BLaER1 treated with 17β-estradiol and CSF1 and Interleukin-3, amounts not matched to agents 10 nM and 100 nM (cell line): ENCODE measurements around the gene ABCA12.
A peak's percentile ranks its signal among the peaks of the same experiment; 100 is the strongest.

Source experiments
- H3K27ac ChIP-seq, 11 experiments: shearing (Covaris generic); formaldehyde crosslinking; 2 replicates each; pipeline ENCODE4 v1.8.1; 2022
- H3K27me3 ChIP-seq, 11 experiments: shearing (Covaris generic); formaldehyde crosslinking; 2 replicates each; pipeline ENCODE4 v1.8.1; 2022
- H3K36me3 ChIP-seq, 11 experiments: shearing (Covaris generic); formaldehyde crosslinking; 2 replicates each; pipeline ENCODE4 v1.8.1; 2022
- H3K4me1 ChIP-seq, 10 experiments: shearing (Covaris generic); formaldehyde crosslinking; 2 replicates each; pipeline ENCODE4 v1.8.1; 2022
- H3K4me2 ChIP-seq, 11 experiments: shearing (Covaris generic); formaldehyde crosslinking; 2 replicates each; pipeline ENCODE4 v1.8.1; 2022
- H3K4me3 ChIP-seq, 10 experiments: shearing (Covaris generic); formaldehyde crosslinking; 2 replicates each; pipeline ENCODE4 v1.8.1; 2022
- H3K9ac ChIP-seq, 11 experiments: shearing (Covaris generic); formaldehyde crosslinking; 2 replicates each; pipeline ENCODE4 v1.8.1; 2022
- H3K9me3 ChIP-seq, 11 experiments: shearing (Covaris generic); formaldehyde crosslinking; replicated peaks in 1 of 11; 2 replicates each; pipeline ENCODE4 v1.8.1; 2022
- H4K20me1 ChIP-seq, 11 experiments: shearing (Covaris generic); formaldehyde crosslinking; 2 replicates each; pipeline ENCODE4 v1.8.1; 2022
- Cebpa-rat ChIP-seq, 11 experiments: shearing (Covaris generic); IDR thresholded peaks; 2 replicates each; pipeline ENCODE4 v1.8.1; 2022

The ABCA12 gene

DNA sequence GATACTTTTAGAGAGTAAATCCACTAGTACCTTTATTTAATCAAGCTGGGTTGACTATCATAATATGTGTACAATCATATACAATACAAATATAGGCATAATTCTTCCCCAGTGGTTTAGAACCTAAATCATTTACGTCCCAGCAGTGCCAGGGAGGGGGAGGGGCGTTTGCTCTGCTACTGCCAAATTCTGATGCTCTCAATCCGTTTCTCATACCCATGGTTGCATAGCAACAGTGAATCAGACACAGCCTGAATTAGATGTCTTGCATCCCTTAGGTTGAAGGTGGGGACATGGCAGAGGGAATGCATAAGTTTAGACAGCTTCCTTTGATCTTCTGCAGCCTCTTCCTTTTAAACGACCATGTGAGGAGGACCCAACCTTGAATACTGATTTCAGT is 135.4 kb downstream of the ABCA12 start:
- no peaks in the 10 kb centered on the region for H4K20me1 ChIP-seq
- no peaks in the 10 kb centered on the region for H3K36me3 ChIP-seq
- no peak for TF ChIP-seq Cebpa-rat (IDR thresholded peaks at IDR 0.05)
- no peak overlapping the region for H3K4me2 ChIP-seq
- no peaks in the 10 kb centered on the region for H3K27me3 ChIP-seq
- H3K4me3 ChIP-seq, result no peak overlapping the region
- no peaks in the 10 kb centered on the region for H3K9me3 ChIP-seq
- H3K9ac ChIP-seq, result no peak overlapping the region
- no peak overlapping the region for H3K27ac ChIP-seq
- H3K4me1 ChIP-seq, result 0 out of 20 replicates have a peak, but pooled peaks cover 0 to 3% (median 0%) of the 10 kb centered on the region in 10 experiments

DNA sequence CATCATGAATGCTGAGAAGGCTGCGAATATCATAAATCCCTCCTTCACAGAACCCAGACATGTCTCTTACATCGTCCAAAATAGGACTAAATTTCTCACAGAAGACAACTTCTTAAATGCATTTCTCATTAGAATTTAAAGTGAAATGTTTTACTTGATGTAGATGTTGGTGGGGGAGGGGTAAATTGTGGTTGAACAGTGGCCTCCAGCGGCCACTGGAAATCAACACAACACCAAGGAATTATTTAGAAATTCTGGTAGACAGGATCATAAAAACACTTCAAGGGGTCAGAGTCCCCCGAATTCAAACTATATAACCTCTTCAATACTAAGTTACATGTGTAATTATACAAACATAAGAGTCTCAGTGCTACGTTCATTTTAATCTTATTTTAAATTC is 135.9 kb downstream of the ABCA12 start:
- H3K9me3 ChIP-seq, result no peaks in the 10 kb centered on the region
- H3K36me3 ChIP-seq, result no peaks in the 10 kb centered on the region
- no peak overlapping the region for H3K4me3 ChIP-seq
- no peak overlapping the region for H3K27ac ChIP-seq
- no peak overlapping the region for H3K4me2 ChIP-seq
- 0 out of 20 replicates have a peak, but pooled peaks cover 0 to 3% (median 0%) of the 10 kb centered on the region in 10 experiments for H3K4me1 ChIP-seq
- no peak overlapping the region for H3K9ac ChIP-seq
- no peak for TF ChIP-seq Cebpa-rat (IDR thresholded peaks at IDR 0.05)
- H3K27me3 ChIP-seq, result no peaks in the 10 kb centered on the region
- no peaks in the 10 kb centered on the region for H4K20me1 ChIP-seq

DNA sequence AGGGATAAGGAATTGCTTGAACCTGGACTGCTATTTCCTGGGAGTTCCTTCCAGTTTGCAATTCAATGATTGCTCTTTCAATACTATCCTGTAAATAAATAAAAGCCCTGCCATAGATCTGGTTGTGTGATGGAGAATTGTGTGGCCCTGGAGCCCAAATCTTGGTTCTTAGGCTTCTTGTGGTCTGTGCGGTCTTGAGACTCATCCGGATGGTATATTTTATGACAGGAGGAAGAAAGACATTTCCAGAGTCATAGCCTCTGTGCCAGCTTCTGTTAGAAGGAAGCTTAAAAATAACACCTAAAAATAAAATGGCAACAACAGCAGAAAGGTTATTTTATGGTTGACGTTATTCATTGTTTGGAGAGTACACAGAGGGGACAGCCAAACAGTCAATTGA is 137.7 kb downstream of the ABCA12 start:
- Histone ChIP-seq H3K27me3 (no peaks in the 10 kb centered on the region), H3K4me1 (peaks cover 0 to 5% (median 0%) of the 10 kb centered on the region in 10 experiments; a peak in 3 of 20 replicates), H3K4me3 (no peak overlapping the region), H4K20me1 (no peaks in the 10 kb centered on the region), H3K27ac (no peak overlapping the region), H3K9me3 (no peaks in the 10 kb centered on the region), H3K4me2 (no peak overlapping the region), H3K9ac (no peak overlapping the region), H3K36me3 (no peaks in the 10 kb centered on the region)
- no peak for TF ChIP-seq Cebpa-rat (IDR thresholded peaks at IDR 0.05)

DNA sequence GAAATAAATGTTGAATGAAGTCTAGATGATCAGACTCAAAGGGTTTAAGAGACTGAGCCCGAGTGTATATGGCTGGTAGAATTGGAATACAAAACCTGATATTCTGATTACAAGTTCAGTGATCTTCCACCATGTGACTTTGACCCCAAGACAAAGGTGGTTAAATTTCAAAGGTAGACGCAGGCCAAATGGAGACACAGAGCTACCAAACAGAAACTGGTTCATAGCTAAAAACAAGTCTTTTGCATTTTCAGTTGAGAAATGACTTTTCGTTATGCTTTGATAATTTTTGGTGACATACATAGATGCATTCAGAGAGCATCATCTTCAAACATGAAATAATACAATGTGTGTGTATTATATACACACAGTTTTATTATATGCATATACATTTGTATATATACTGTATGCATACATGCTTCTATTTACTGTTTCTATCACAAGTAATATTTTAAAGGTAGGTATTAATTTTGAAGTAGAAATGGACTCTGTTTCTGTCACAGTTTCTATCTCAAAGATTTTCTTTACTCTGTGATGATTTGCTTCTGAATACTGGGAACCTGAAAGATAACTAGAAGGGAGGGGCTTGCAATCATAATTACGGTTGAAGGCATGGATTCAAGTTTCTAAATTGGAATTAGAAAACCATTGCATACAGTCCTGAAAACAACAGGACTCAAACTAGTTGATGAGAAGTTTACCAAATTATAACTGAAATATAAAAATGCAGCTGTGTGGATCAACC is 142.3 kb downstream of the ABCA12 start:
- Histone ChIP-seq H3K9ac (no peak overlapping the region), H3K4me2 (peak overlapping the region in 2 of 11 experiments; percentile 0 to 24; a peak in 1 of 22 replicates), H3K36me3 (no peaks in the 10 kb centered on the region), H4K20me1 (no peaks in the 10 kb centered on the region), H3K9me3 (no peaks in the 10 kb centered on the region), H3K4me1 (peaks cover 0 to 11% (median 0%) of the 10 kb centered on the region in 10 experiments; a peak in 5 of 20 replicates), H3K27ac (no peak overlapping the region), H3K4me3 (no peak overlapping the region), H3K27me3 (no peaks in the 10 kb centered on the region)
- no peak for TF ChIP-seq Cebpa-rat (IDR thresholded peaks at IDR 0.05)

DNA sequence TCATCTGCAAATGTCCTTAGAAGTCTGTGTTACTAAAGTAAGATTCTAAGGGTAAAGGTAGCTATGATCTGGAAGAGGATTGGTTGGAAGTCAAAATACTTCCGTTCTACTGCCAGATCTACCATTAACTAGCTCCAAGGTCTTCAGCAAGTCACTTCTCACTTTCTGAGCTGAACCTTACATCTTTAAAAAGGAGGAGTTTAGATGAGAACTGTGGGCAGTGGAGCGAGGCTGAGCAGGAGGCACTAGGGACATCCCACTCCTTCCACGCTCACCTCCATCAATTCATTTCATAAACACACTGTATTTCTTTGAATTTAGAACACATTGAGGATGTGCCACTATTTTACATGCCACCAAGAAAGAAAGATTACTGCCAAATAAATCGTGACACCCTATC is 143.0 kb downstream of the ABCA12 start:
- Histone ChIP-seq H3K9me3 (no peaks in the 10 kb centered on the region), H3K36me3 (no peaks in the 10 kb centered on the region), H3K27ac (no peak overlapping the region), H4K20me1 (no peaks in the 10 kb centered on the region), H3K4me2 (peak overlapping the region in 3 of 11 experiments; percentile 0 to 24 (median 24); a peak in 1 of 22 replicates), H3K4me1 (peaks cover 0 to 11% (median 0%) of the 10 kb centered on the region in 10 experiments; a peak in 5 of 20 replicates), H3K27me3 (no peaks in the 10 kb centered on the region), H3K9ac (no peak overlapping the region), H3K4me3 (no peak overlapping the region)
- TF ChIP-seq Cebpa-rat (IDR thresholded peaks at IDR 0.05), result no peak

DNA sequence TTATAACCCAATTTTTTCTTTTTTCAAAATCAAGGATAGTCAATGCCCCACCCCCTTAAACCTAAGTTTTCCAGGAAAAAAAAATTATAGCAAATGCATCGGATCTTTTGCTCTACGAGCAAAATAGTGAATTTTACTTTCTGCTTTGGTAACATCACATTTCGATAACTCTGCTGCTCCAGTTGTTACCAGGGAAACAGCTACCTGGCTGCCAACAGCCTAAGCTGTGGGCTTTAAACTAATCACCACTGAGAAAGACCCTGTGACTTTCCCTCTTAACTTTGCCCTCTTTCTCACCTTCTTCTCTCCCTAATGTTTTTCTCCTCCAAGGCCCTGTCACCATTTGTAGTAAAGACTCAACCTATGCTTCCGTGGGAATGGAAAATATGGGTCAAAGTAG is 145.5 kb downstream of the ABCA12 start:
- H3K4me2 ChIP-seq, result no peak overlapping the region
- H3K9ac ChIP-seq, result no peak overlapping the region
- no peak overlapping the region for H3K27ac ChIP-seq
- no peaks in the 10 kb centered on the region for H3K9me3 ChIP-seq
- no peaks in the 10 kb centered on the region for H3K36me3 ChIP-seq
- H3K4me1 ChIP-seq, result peaks cover 0 to 11% (median 0%) of the 10 kb centered on the region in 10 experiments; a peak in 5 of 20 replicates
- no peak overlapping the region for H3K4me3 ChIP-seq
- no peaks in the 10 kb centered on the region for H4K20me1 ChIP-seq
- no peak for TF ChIP-seq Cebpa-rat (IDR thresholded peaks at IDR 0.05)
- no peaks in the 10 kb centered on the region for H3K27me3 ChIP-seq

DNA sequence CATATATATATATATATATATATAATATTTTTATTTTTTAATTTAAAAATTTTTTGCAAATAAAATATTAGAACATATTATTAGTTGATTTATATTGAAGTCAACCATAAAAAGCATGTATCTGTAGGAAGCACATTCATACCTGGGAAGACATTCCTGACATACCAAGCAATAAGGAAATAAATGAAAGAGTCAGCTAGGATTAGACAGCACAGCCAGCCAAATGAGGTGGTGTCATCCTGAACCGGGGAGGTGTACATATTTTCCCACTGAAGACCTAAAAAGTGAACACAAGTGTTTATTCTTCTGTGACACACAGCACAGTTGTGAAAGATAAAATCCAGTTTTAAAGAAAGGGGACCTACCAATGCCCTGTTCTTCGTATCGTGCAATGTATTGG is 149.2 kb downstream of the ABCA12 start:
- H4K20me1 ChIP-seq, result no peaks in the 10 kb centered on the region

DNA sequence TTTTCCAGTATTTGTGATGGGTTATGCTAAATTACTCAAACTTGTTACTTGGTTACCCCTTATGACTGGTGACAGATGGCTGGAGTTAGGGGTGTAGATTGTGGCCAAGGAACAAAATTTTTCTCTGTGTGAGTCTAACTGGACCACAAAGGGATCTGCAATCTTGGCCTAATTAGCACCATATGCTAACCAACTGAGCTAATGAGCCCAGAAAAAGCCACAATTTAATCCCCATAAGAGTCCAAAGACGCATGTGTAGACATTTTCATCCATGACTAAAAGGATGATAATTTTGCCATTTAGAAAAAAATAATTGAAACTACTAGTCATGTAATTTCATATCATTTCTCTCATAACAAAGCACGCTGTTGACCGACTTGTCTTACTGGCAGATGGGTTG is 151.2 kb downstream of the ABCA12 start:
- Histone ChIP-seq H3K27ac (no peak overlapping the region), H3K4me3 (no peak overlapping the region), H4K20me1 (no peaks in the 10 kb centered on the region), H3K9ac (no peak overlapping the region), H3K4me2 (no peak overlapping the region), H3K36me3 (no peaks in the 10 kb centered on the region), H3K9me3 (no peaks in the 10 kb centered on the region), H3K4me1 (no peaks in the 10 kb centered on the region), H3K27me3 (no peaks in the 10 kb centered on the region)
- no peak for TF ChIP-seq Cebpa-rat (IDR thresholded peaks at IDR 0.05)

More for the DNA sequence above, 149.2 kb downstream of the ABCA12 start:
- Histone ChIP-seq H3K9ac (no peak overlapping the region), H3K27ac (no peak overlapping the region), H3K4me3 (no peak overlapping the region), H3K4me2 (no peak overlapping the region), H3K27me3 (no peaks in the 10 kb centered on the region), H3K36me3 (no peaks in the 10 kb centered on the region), H3K4me1 (no peaks in the 10 kb centered on the region), H3K9me3 (no peaks in the 10 kb centered on the region)
- no peak for TF ChIP-seq Cebpa-rat (IDR thresholded peaks at IDR 0.05)

DNA sequence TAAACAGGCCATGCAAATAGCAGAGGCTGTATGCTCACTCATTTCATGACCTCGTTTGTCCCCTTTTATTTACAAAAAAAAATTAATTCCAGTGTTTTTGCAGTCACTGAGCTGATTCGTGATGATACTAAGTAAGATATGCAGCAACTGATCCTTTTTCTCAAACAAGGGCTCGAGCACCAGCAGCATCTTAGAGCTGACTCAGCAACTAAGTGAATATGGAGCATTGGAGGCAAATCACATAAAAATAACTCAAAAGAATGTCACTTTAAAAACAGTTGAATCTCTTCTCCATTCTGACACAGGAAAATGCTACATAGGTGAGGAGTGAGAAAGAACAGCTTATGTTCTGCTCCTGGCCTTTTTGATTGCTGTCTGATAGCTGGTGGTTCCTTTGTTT is 152.8 kb downstream of the ABCA12 start:
- Histone ChIP-seq H3K4me1 (no peaks in the 10 kb centered on the region), H3K9ac (no peak overlapping the region), H3K4me2 (no peak overlapping the region), H4K20me1 (no peaks in the 10 kb centered on the region), H3K4me3 (no peak overlapping the region), H3K27ac (no peak overlapping the region), H3K36me3 (no peaks in the 10 kb centered on the region), H3K27me3 (no peaks in the 10 kb centered on the region), H3K9me3 (no peaks in the 10 kb centered on the region)
- no peak for TF ChIP-seq Cebpa-rat (IDR thresholded peaks at IDR 0.05)

DNA sequence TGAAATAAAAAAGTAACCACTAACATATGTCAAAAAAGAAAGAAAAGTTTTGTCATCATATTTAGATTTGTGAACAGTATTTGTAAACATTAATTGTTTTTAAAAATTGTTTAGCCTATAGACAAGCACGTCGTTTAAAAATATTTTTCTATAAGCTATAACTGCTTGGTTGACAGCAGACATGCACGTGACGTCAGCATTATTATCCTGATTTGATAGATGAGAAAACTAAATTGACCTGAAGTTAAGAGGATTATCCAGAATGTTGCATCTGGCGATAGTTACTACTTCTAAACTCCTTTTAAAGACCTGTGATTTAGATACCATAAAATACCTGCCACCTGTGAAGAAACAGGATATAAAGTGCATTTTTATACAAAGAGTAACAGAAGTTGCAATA is 172.0 kb downstream of the ABCA12 start:
- Histone ChIP-seq H3K4me3 (no peak overlapping the region), H3K4me2 (no peak overlapping the region), H3K9ac (no peak overlapping the region), H3K27ac (no peak overlapping the region), H3K36me3 (no peaks in the 10 kb centered on the region), H3K9me3 (peaks cover 4 to 26% (median 18%) of the 10 kb centered on the region in 11 experiments; a peak in 14 of 22 replicates), H4K20me1 (no peaks in the 10 kb centered on the region), H3K27me3 (no peaks in the 10 kb centered on the region), H3K4me1 (no peaks in the 10 kb centered on the region)
- TF ChIP-seq Cebpa-rat (IDR thresholded peaks at IDR 0.05), result no peak
